Gastroesophageal sphincter (tissue), 4 donors: ENCODE measurements around the gene MCTP1. TPM values are rescaled to one million over a fixed set of nuclear protein-coding genes. Genes with fewer than 3 reads are reported as not detected.

Experiments
- ATAC-seq: fragments of 150-250 bp; one replicate; pipeline ENCODE4 v1.9.1; 2016; ENCODE audit warnings: mild to moderate bottlenecking, moderate library complexity
- H3K27ac ChIP-seq, 4 donors: fragments of 200-600 bp; sonication (generic) in 3 of 4; 1 replicate in 3 of 4; 2 replicates in 1 of 4; pipeline ENCODE4 v1.5.1; 2016 to 2019
- H3K27me3 ChIP-seq: fragments of 200-600 bp; sonication (generic); one replicate; pipeline ENCODE4 v1.5.1; 2019
- H3K36me3 ChIP-seq, 2 donors: fragments of 200-600 bp; sonication (generic); one replicate each; pipeline ENCODE4 v1.5.1; 2019; ENCODE audit warnings: control low read depth in 1 of 2
- H3K4me1 ChIP-seq, 3 donors: fragments of 200-600 bp; sonication (generic); 1 replicate in 2 of 3; 2 replicates in 1 of 3; pipeline ENCODE4 v1.5.1; 2016 to 2019; ENCODE audit warnings: control low read depth in 2 of 3
- H3K4me3 ChIP-seq, 2 donors: fragments of 200-600 bp; sonication (generic); one replicate each; pipeline ENCODE4 v1.5.1; 2019; ENCODE audit warnings: mild to moderate bottlenecking in 1 of 2, moderate library complexity in 1 of 2
- H3K9me3 ChIP-seq, 3 donors: fragments of 200-600 bp; sonication (generic); one replicate each; pipeline ENCODE4 v1.5.1; 2017 to 2019; ENCODE audit warnings: control low read depth in 2 of 3
- CTCF ChIP-seq, 4 experiments: fragments of 200-600 bp in 2 of 4; fragments of 450-650 bp in 2 of 4; sonication (generic) in 1 of 4; IDR thresholded peaks; one replicate each; pipeline ENCODE4 v1.5.1; 2017 to 2019; ENCODE audit warnings: antibody characterized with exemption in 4 of 4, mild to moderate bottlenecking in 2 of 4, moderate library complexity in 2 of 4
- EP300 ChIP-seq: sonication (generic); formaldehyde crosslinking; IDR thresholded peaks from one replicate; pipeline ENCODE4 v1.6.1; 2017; ENCODE audit warnings: antibody characterized with exemption, mild to moderate bottlenecking
- POLR2A ChIP-seq, 2 donors: fragments of 450-650 bp; IDR thresholded peaks; one replicate each; pipeline ENCODE4 v1.6.1; 2017; ENCODE audit warnings: antibody characterized with exemption in 2 of 2, mild to moderate bottlenecking in 2 of 2, moderate library complexity in 1 of 2
- POLR2AphosphoS5 ChIP-seq: sonication (generic); formaldehyde crosslinking; IDR thresholded peaks from one replicate; pipeline ENCODE4 v1.6.1; 2017; ENCODE audit warnings: antibody characterized with exemption
- WGBS, 2 donors: methylation state at CpG; one replicate each; pipeline ENCODE4 v1.1.5; 2018; ENCODE audit warnings: low coverage in 1 of 2; 5-methylcytosine and 5-hydroxymethylcytosine counted together
- total RNA-seq, 4 donors: library from RNA; depleted of rRNA; stranded (reverse); fragments of >200 nt; gene quantifications; one replicate each; pipeline ENCODE4 v1.1.0, GENCODE V29; 2016

Gene MCTP1
- total RNA-seq, 4 donors from 2014 or later: 13.5 to 57.6 (median 21.9) TPM

- no peaks in the 10 kb centered on the region for H3K4me1 ChIP-seq
Measured at GRCh38 chr5:94698197-94698596, 586.7 kb downstream of the MCTP1 start.

GRCh38 chr5:94694671-94695070, 590.2 kb downstream of the MCTP1 start:
- H3K4me3 ChIP-seq: no peak overlapping the region
- TF ChIP-seq CTCF (IDR thresholded peaks at IDR 0.05) (no peak), POLR2AphosphoS5 (no peak), POLR2A (IDR thresholded peaks at IDR 0.05) (no peak), EP300 (no peak)
- peaks cover 0 to 5% (median 0%) of the 10 kb centered on the region in 3 donors for H3K4me1 ChIP-seq
- WGBS, 2 donors: 94 to 96% methylated on average over 2 of the region's 2 CpGs
- no peak overlapping the region for H3K27ac ChIP-seq
- peaks cover 0 to 7% of the 10 kb centered on the region in 2 donors for H3K36me3 ChIP-seq
- no peaks in the 10 kb centered on the region for H3K27me3 ChIP-seq
- ATAC-seq: no peak
- H3K9me3 ChIP-seq: no peaks in the 10 kb centered on the region

More at GRCh38 chr5:94698197-94698596, 586.7 kb downstream of the MCTP1 start:
- Histone ChIP-seq H3K27ac (no peak overlapping the region), H3K27me3 (no peaks in the 10 kb centered on the region), H3K4me3 (no peak overlapping the region), H3K9me3 (no peaks in the 10 kb centered on the region), H3K36me3 (peaks cover 0 to 7% of the 10 kb centered on the region in 2 donors)
- no peak for ATAC-seq
- 90 to 91% methylated on average over 5 of the region's 5 CpGs for WGBS, 2 donors
- no peak for TF ChIP-seq CTCF (IDR thresholded peaks at IDR 0.05)
- no peak for TF ChIP-seq POLR2AphosphoS5

GRCh38 chr5:94693845-94694370, 591.0 kb downstream of the MCTP1 start:
- peaks cover 0 to 5% (median 0%) of the 10 kb centered on the region in 3 donors for H3K4me1 ChIP-seq
- H3K9me3 ChIP-seq: no peaks in the 10 kb centered on the region
- 38 to 47% methylated on average over 1 of the region's 1 CpG for WGBS, 2 donors
- H3K4me3 ChIP-seq: no peak overlapping the region
- H3K27me3 ChIP-seq: no peaks in the 10 kb centered on the region
- H3K36me3 ChIP-seq: peaks cover 0 to 7% of the 10 kb centered on the region in 2 donors
- ATAC-seq: no peak
- TF ChIP-seq EP300: no peak
- no peak for TF ChIP-seq POLR2A (IDR thresholded peaks at IDR 0.05)
- no peak for TF ChIP-seq CTCF (IDR thresholded peaks at IDR 0.05)
- no peak for TF ChIP-seq POLR2AphosphoS5
- H3K27ac ChIP-seq: no peak overlapping the region

- TF ChIP-seq POLR2AphosphoS5: no peak
- peak in 1 of 4 experiments; percentile 28 for TF ChIP-seq CTCF (IDR thresholded peaks at IDR 0.05)
- no peak for TF ChIP-seq POLR2A (IDR thresholded peaks at IDR 0.05)
- Histone ChIP-seq H3K4me3 (no peak overlapping the region), H3K9me3 (no peaks in the 10 kb centered on the region), H3K27ac (no peak overlapping the region), H3K4me1 (peaks cover 0 to 5% (median 0%) of the 10 kb centered on the region in 3 donors), H3K36me3 (peaks cover 0 to 7% of the 10 kb centered on the region in 2 donors), H3K27me3 (no peaks in the 10 kb centered on the region)
- no peak for ATAC-seq
- 28 to 37% methylated on average over 5 of the region's 5 CpGs for WGBS, 2 donors
Measured at GRCh38 chr5:94693043-94693822, 591.7 kb downstream of the MCTP1 start.

GRCh38 chr5:94692581-94692980, 592.3 kb downstream of the MCTP1 start:
- Histone ChIP-seq H3K36me3 (peaks cover 0 to 7% of the 10 kb centered on the region in 2 donors), H3K27ac (no peak overlapping the region), H3K9me3 (no peaks in the 10 kb centered on the region), H3K4me1 (peaks cover 0 to 5% (median 0%) of the 10 kb centered on the region in 3 donors), H3K27me3 (no peaks in the 10 kb centered on the region), H3K4me3 (no peak overlapping the region)
- ATAC-seq: no peak
- 71 to 79% methylated on average over 3 of the region's 3 CpGs for WGBS, 2 donors
- TF ChIP-seq POLR2AphosphoS5: no peak
- no peak for TF ChIP-seq POLR2A (IDR thresholded peaks at IDR 0.05)
- TF ChIP-seq EP300: no peak
- TF ChIP-seq CTCF (IDR thresholded peaks at IDR 0.05): no peak
